ENCODE measurements around the gene INSL3.

GRCh38 chr19:17842663-17843291, 21.5 kb upstream of the INSL3 start:
- TF ChIP-seq EZH2 (IDR thresholded peaks at IDR 0.05; ENCODE audit: low read length) = no peak
- no peak for TF ChIP-seq CTCF (optimal IDR thresholded peaks at IDR 0.05 in 1 of 3, IDR thresholded peaks at IDR 0.05 in 1 of 3, conservative IDR thresholded peaks at IDR 0.05 in 1 of 3; ENCODE audit: extremely low read depth in 1 of 3, insufficient read depth in 2 of 3, low read length in 3 of 3)
